ENCODE results near the gene CXCL17. TPM values are rescaled to one million over a fixed set of nuclear protein-coding genes. Genes with fewer than 3 reads are reported as not detected.

CXCL17 gene
- total RNA-seq, 4 donors from 2014 or later = not detected

- no peak for TF ChIP-seq CTCF (IDR thresholded peaks at IDR 0.05; ENCODE audit: low read depth)
These were observed 19.1 kb upstream of the CXCL17 start for GRCh38 chr19:42461700-42462324.

- no peak for TF ChIP-seq CTCF (IDR thresholded peaks at IDR 0.05; ENCODE audit: low read depth)
These were observed 17.2 kb upstream of the CXCL17 start for GRCh38 chr19:42459926-42460325.

GRCh38 chr19:42455621-42456081 is 12.9 kb upstream of the CXCL17 start:
- TF ChIP-seq CTCF (IDR thresholded peaks at IDR 0.05; ENCODE audit: low read depth) = no peak

GRCh38 chr19:42455086-42455485 is 12.3 kb upstream of the CXCL17 start:
- no peak for TF ChIP-seq CTCF (IDR thresholded peaks at IDR 0.05; ENCODE audit: low read depth)

GRCh38 chr19:42452590-42452989 is 9.8 kb upstream of the CXCL17 start:
- TF ChIP-seq CTCF (IDR thresholded peaks at IDR 0.05; ENCODE audit: low read depth) = no peak

- no peak for TF ChIP-seq CTCF (IDR thresholded peaks at IDR 0.05; ENCODE audit: low read depth)
These were observed 7.7 kb upstream of the CXCL17 start for GRCh38 chr19:42450314-42450934.

GRCh38 chr19:42445948-42446347 is 3.2 kb upstream of the CXCL17 start:
- TF ChIP-seq CTCF (IDR thresholded peaks at IDR 0.05; ENCODE audit: low read depth) = no peak
